T-helper 1 cell treated with Interleukin-12 subunit alpha and Interleukin-12 subunit beta and Interleukin-4 antibody, amounts not matched to agents 30 ng/mL and 1 ng/mL, for 36 hours (primary cell): Measurements from ENCODE around the gene PRICKLE4. TPM values are rescaled to one million over a fixed set of nuclear protein-coding genes. Genes with fewer than 3 reads are reported as not detected.

Experiments used
- intact Hi-C: fragments of 100-400 bp; cut with micrococcal nuclease; formaldehyde crosslinking; loops from one replicate; pipeline ENCODE4 v1.15.1; 2024
- total RNA-seq: library from RNA; stranded (reverse); gene quantifications from 2 replicates; pipeline ENCODE4 v1.2.3, GENCODE V29; 2022

PRICKLE4 gene, protein sequence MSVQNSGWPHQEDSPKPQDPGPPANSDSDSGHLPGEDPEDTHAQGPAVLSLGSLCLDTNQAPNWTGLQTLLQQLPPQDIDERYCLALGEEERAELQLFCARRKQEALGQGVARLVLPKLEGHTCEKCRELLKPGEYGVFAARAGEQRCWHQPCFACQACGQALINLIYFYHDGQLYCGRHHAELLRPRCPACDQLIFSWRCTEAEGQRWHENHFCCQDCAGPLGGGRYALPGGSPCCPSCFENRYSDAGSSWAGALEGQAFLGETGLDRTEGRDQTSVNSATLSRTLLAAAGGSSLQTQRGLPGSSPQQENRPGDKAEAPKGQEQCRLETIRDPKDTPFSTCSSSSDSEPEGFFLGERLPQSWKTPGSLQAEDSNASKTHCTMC
- 0.59 TPM in 1 of 2 replicates, not detected in the other for total RNA-seq

DNA sequence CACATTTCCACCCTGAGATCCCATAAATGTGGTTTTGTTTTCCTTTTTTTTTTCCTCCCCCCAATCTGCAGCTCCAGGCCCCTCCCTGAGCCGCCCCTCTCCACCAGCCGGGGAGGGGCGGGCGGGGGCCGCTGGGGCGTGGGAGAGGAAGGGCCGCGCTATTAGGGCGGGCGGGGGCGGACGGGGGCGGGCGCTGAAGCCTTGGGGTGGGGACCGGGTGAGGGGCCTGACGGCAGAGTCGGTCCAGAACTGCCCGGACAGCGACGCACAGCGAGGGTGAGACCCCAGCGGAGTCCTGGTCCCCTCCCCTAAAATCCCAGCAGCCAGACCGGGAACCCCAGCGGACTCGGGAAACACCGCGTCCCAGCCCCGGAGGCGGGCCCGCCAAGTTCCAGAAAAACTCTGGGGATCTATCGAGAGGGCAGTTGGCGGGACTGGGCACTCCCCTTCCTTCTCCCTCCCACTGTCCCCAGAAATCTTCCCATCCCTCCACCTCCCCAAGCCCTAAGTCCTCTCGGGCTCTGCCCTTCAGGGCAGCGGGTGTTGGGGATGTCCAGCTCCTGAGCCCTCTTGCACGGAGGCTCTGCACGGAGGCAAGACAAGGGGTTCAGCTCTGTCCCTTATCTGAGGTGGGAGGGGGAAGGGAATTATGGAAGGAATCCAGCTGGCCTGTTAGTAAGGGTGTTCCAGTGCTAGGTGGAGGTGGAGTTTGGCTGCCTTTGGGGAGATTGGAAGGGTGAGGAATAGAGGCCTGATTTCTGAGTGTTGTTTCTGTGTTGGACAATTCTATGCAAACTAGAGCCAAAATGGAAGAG is at the start of gene PRICKLE4:
Gene PRICKLE4 (plus strand): TSS at position 232 of the 815 bp plus-strand sequence. CDS start 2,692 bp downstream, outside the sequence.
- intact Hi-C loops = loop anchor here (1.0 to 10.0 kb wide), 11 partner anchors 45 to 1394 kb away; partner anchors contain the start of genes FOXP4, MRPS10, SRF and TAF8

DNA sequence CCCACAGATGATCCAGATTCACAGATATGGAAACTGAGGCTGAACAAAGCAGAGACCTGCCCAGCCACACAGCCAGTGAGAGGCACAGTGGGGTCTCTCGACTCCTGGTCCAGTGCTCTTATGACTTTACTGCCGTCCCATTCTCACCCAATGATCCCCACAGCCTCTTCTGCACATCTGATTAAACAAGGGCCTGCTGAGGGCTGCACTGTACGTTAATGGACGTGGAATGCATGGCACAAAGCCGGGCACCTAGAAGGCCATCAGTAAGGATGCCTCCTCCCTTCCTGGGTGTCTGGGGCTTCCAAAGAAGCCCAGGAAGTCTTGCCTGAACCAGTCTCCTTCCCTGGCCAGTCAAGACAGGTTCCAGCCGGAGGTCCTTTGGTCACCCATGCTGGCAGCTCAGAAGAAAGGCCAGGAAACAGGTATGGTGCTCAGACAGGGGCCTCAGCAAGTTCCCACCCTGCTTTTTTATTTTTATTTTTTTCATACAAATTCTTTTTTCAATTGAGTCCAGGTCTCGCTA is 49.0 kb upstream of the PRICKLE4 start:
- intact Hi-C loops = loop anchor here (5.0 to 10.0 kb wide), 2 partner anchors 199 to 723 kb away; partner anchors contain the start of gene TRERF1

DNA sequence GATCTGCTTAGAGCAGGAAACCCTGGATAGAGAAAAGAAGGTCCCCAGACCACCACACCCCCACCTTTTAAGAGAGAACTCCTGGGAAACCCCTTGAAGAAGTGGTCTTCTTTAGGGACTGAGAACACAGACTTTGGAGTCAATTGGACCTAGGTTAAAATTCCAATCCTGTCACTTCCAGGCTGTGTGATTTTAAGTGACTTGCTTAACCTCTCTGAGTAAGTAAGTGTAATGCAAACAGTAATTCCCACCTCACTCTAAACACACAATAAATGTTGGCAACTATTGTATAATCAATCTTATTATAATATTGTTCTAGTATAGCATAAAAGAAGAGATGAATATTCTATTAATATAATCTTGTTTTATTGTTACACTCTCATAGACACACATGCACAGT is 48.4 kb upstream of the PRICKLE4 start:
- intact Hi-C loops = loop anchor here (5.0 to 10.0 kb wide), 2 partner anchors 200 to 723 kb away; partner anchors contain the start of gene TRERF1

DNA sequence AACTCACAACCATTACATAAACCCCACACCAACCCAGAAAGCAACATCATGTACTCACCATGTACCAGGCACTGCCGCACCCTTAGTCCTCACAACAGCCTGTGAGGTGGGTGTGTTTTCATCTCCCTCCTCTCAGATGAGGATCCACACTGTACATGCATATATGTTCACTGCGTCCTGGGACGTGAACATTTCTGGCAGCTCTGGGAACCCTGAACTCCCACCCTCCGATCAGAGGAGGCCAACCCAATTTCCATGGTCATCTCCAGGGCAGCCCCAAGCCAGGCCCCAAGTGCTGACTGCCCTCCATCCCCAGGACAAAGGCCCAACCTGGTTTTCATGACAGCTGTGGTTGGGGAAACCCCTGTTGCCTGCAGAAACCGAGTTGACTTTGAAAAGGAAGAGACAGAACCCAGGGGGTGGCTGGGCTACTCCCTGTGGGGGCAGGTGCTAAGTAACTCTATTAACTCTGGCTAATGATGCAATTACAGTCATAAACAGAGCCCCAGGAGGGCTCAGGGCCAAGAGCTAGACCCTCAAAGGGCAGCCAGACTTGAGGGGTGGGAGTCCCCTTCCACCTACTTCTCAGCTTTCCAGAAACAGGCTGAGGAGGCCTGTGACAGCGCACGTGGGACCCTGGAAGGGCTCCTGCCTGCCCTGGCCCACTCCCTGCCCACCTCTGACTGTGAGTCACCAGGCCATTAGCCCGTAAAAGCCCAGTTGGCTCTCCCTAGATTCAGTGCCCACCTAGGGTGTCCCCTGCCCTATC is 47.8 kb upstream of the PRICKLE4 start:
- intact Hi-C loops = loop anchor here (5.0 to 10.0 kb wide), 2 partner anchors 200 to 722 kb away; partner anchors contain the start of gene TRERF1

DNA sequence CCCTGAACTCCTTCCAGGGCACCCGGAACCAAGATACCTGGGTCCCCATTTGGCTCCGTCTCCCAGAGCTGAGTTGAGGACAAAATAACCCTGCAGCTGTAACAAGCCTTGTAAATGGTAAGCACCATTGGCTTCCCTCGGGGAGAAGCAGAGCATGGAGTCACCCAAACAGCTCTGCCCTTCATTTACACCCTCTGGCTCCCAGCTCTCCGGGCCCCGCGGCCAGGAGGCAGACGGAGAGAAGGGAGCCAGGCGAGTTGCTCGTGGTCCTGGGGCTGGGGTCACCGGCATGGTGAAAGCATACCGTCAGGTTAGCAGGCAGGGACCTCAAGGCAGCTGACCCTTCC is 47.2 kb upstream of the PRICKLE4 start:
- intact Hi-C loops = loop anchor here (5.0 to 10.0 kb wide), 2 partner anchors 201 to 721 kb away; partner anchors contain the start of gene TRERF1

DNA sequence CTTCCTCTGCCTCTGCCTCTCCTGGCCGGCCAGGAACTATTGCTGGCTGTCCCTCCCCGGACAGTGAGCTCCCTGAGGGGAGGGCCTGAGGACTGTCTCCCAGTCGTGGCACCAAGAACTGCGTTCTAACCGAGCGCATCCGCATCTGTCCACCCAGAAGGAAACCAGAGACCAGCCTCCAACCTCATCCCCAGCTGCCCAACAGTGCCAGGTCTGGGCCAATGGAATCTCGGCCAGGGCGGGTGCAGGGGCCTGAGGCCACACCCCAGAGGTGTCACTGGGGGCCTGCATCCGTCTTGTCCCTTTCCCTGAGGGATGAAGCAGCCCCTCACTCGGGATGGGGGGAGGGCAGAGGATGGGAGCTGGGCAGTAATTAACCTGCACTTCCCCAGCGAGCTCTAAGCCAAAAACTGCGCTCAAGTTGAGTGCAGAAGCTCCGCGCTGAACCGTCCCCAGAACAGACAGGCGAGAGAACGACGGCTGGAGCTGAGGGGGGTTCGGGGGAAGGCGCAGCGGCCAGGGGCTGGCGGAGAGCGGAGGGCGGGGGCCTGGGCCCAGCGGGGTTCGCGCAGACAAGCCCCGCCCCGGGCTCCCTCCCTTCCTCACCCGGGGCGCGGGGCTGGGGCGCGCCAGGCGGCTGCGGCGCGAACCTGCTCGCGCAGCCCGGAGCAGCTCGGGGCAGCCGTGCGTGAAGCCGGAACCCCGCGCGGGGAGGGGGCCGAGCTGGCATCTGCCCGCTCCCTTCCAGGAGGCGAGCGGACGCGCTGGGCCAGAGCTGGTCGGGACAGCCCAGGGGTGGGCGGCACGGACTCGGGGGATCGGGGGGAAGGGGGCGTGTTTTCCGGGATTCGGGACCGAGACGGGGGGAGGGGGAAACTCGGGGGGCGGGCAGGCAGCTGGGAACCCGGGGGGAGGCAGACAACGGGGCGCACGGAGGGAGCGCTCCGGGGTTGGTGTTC is 46.6 kb upstream of the PRICKLE4 start:
- intact Hi-C loops = loop anchor here (2.0 to 10.0 kb wide), 3 partner anchors 202 to 721 kb away; partner anchors contain the start of genes CCND3 and TRERF1

DNA sequence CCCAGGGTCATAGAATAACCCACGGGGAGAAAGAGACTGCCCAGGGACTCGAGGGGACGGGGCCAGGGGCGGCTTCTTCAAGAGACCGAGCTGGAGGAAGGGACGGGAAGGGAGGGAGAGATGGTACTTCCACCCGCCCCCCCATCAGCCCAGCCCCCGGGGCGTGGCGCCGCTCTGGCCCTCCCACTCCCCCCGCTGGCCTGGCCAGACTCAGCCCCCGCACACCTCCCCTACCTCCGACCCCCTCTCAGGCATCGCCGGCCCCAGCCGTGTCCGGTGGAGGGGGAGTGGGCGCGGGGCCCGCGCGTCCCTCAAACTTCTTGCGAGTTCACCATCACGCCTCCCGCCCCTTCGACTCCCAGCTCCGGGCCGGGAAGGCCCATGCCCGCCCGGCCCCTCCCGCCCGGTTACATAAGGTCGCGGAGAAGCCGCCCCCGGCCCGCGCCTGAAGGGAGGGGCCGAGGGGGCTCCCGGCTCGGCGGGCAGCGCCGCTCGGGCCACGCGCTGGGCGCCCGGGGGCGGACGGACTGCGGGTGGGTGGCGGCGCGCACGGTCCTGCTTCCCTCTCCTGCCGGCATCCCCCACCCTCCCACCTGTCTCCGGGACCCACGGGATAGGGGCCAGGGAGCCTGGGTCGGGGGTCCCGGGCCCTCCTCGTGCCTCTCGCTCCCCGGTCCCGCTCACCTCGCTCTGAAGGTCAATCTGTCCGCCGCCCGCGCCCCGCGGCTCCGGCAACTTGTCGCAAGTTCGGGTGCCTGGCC is 45.7 kb upstream of the PRICKLE4 start:
- intact Hi-C loops = loop anchor here (1.0 to 10.0 kb wide), 17 partner anchors 28 to 1324 kb away; partner anchors contain the start of genes BYSL, CCND3, FOXP4 and KLC4

DNA sequence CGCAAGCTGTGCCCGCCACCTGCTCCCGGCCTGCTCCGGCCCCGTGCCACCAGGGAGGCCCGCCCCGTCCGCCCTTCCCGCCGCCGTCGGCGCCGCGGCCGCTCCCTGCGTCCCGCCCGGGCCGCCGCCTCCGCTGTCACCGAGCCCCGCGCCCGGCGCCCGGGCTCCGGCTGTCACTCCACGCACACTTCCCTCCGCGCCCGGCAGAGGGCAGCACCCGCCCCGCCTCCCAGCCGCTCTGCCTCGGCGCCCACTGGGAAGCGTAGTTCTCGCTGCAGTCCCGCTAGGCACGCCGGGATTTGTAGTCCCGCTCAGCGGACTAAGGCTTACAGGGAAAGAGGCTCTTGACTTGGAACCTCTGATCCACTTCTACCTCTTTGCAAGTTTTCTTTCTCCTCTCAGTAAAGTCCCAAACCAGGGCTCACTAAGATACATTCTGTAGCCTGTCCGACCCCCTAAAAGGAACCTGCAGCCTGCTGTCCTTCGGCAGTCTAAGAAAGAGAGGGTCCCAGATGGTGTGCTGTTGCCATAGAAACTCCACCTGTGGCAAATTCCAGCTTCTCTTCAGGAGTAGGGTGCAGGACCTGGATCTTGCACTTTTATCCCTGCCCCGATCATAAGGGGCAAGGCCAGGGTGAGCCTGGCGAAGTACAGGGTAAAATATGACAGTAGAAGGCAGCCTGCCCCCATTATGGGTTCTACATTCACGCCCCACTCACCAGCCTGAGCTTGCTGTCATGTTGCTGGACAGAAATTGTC is 45.0 kb upstream of the PRICKLE4 start, which contains the start of gene TFEB:
Gene TFEB (minus strand): TSS at position 182 of the 759 bp plus-strand sequence. CDS start 44,395 bp downstream, outside the sequence.
- intact Hi-C loops = loop anchor here (1.0 to 10.0 kb wide), 16 partner anchors 28 to 1324 kb away; partner anchors contain the start of genes BYSL, CCND3, FOXP4 and KLC4

DNA sequence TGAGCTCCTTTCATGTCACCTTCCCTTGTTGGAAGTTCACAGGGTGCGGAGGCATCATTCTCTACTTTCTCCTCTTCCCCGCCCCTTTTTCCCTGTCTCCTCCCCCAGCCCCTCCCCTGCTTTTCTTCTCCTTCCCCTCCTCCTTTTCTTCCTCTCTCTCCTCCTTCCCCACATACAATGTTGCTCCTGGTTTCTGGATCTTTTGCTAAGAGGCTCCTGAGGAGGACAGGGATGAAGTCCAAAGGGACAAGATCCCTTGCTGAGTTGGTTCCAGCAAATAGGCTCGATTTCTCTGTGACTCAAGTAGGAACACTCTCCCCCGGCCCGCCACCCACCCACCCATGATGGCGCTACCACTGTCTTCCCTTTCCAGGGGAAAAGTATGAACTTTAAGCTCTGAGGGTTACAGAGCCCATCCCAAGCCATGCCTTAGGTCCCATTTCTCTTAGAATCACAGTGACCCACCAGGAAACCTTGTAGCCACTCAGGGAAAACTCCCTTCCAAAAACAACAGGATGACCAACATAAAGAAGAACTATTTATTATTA is 44.3 kb upstream of the PRICKLE4 start:
- intact Hi-C loops = loop anchor here (10.0 kb wide), 1 partner anchor 719 kb away; the partner anchor contains the start of gene TRERF1

DNA sequence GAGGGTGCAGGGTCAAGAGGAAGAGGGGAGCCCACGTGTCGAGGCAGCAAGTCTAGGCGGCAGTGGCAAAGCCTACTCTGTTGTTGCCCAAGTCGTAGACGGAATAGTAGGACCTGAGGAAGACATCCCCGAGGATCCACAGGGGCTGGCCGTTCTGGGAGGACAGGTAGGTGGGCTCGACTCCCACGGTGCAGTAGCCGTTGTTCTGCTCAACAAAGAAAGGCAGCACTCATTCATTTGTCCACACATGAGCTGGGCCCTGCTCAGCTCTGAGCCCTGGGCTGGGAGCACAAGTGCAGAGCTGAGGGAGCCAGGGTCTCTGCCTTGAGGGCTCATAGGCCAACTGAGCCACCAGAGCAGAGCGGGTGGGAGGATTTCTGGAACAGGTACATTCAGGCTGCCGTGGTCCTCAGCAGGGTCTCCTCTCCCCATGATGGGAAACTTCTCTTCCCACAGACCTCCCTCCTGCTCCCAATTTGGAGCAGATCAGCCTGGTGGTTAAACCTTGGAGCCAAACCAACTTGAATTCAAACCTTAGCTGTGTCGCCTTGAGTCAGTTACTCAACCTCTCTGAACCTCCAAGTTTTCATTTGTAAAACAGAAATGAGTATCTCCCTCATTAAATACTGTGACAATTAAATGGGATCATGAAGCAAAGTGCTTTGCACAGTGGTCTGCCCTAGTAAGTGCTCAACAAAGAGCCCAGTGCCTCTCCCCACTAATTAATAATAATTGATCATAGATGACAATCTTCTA is 43.6 kb upstream of the PRICKLE4 start:
- intact Hi-C loops = loop anchor here (10.0 kb wide), 1 partner anchor 718 kb away; the partner anchor contains the start of gene TRERF1

DNA sequence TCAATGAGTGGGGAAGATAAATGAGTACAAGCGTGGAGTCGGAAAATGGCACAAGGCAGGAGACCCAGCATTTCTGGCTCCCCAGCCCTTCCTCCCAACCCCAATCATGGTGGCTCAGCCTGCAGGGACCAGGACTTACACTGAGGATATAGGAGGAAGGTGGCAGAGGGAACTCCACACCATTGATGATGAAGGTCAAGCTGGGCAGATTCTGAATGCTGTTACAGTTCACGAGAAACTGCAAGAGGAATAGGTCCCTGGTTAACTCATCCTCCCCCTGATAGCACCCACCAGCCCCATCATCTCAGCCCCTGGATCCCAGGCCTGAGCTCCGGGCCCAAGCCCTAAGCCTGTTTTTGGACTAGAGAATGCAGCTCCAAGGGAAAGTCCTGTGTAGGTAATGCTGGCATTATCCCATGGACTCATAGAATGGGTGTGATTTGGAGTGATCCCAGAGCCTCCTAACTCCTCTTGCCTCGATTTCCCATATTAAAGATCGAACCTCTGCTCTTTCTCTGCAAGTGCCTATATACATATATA is 42.9 kb upstream of the PRICKLE4 start:
- intact Hi-C loops = loop anchor here (10.0 kb wide), 1 partner anchor 717 kb away; the partner anchor contains the start of gene TRERF1

DNA sequence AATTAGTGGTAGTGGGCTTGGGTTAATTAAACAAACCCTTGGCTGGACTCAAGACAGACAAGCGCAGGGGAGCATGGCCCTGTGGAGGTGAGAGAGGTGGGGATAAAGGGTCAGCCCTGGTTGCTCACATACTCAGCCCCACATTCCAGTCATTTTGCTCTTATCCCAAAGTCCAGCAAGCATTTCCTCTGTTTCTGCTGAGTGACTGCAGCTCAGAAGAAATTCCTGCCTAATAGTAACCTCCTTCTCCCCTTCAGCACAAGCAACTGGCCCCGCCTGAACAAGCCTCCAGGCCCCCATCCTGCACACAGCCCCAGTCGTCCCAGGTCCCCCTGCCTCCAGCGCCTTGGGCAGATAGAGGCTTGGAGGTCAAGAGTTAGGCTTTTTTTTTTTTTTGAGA is 41.5 kb upstream of the PRICKLE4 start:
- intact Hi-C loops = loop anchor here (10.0 kb wide), 1 partner anchor 716 kb away; the partner anchor contains the start of gene TRERF1

DNA sequence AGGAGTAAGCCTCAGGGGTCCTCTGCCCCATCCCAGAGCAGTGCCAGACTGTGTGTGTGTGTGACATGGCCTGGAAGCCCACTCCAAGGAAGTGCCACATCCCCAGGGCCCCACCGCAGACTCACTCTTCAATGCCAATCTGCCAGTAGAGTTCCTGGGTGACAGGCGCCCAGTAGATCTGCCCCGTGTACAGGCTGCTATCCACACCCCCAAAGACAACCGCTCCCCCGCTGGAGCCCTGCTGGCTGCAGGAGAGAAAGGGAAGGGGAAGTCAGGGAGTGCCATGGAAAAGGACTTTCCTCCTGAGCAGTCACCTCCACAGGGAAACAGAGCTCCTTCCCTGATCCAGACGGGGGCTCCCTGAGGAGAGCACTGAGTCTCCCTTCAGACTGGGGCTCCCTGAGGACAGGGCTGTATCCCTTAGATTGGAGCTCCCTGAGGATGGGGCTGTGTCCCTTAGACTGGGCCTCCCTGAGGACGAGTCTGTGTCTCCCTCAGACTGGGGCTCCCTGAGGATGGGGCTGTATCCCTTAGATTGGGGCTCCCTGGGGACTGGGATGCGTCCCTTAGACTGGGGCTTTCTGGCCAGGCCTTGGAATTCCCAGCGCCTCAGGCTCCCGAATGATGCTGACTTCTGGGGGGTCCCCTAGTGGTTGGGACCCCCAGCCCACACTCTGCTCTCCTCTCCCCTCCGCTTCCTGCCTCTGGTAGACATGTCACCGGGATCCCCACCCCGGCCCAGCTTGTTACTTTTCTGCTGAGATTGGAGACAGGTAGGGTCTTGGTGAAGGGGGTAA is 40.0 kb upstream of the PRICKLE4 start:
- intact Hi-C loops = no loop called here

DNA sequence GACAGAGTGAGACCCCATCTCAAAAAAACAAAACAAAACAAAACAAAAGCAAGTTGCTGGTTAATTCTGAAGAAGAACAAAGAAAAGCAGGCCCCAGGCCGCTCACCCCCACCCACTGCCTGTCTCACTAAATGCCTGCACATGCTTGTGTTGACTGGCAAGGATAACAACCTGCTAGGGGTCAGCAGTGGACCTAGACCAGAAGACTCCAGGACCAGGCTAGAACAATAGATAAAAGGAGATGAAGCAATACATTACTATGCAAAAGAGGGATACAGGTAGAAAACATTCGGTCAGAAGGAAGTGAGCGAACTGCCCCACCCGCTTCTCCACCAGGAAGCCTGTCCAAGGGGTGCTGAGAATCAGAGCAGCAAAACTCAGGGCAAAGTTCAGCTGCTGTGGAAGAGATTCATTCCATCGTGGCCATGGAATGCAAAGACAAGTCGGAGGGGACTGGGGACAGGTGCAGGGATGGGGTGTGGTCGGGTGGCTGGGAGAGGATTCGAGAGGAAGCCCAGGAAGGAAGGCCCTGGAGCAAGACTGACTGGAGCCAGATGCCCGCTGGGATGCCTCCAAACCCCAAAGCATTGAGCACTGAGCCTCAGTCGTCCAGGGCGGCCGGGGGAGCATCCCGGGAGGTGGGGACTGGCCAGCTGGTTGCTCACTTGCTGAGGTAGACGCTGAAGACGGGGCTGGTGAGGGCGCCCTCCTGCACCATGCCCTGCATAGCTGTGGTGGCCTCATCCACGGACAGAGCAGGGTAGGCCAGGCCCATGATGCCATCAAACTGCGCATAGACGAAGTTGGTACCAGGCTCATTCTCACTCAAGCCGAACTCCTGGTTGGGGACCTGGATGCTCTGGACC is 38.7 kb upstream of the PRICKLE4 start:
- intact Hi-C loops = no loop called here
